GM12873 (cell line): ENCODE results near the gene PCDHA9.
"Not testable (repeated sequence)": the region's sequence is repeated elsewhere in the genome, so short reads cannot be mapped to it uniquely, and the experiment has no call there.

Source experiments
- CTCF ChIP-seq: IDR thresholded peaks from 2 replicates; pipeline ENCODE4 v1.5.1; 2012; ENCODE audit warnings: low read depth, mild to moderate bottlenecking, moderate library complexity, low read length, control low read depth; ENCODE audit not compliant: insufficient read depth; ENCODE audit errors: missing control alignments

The PCDHA9 gene

GRCh38 chr5:140848139-140849102 is at the start of gene PCDHA9:
Gene PCDHA9 (plus strand): TSS chr5:140848382. CDS start chr5:140848496, 114 bp downstream.
- not testable (repeated sequence) for TF ChIP-seq CTCF

- TF ChIP-seq CTCF, result peak; percentile 14
Measured at GRCh38 chr5:140800816-140801493, 47.2 kb upstream of the PCDHA9 start, which contains the start of gene PCDHA3. Gene PCDHA3 (plus strand): TSS chr5:140801057.

- TF ChIP-seq CTCF, result no peak
Measured at GRCh38 chr5:140801494-140801841, 46.7 kb upstream of the PCDHA9 start.

- TF ChIP-seq CTCF, result no peak
Measured at GRCh38 chr5:140802781-140803271, 45.4 kb upstream of the PCDHA9 start.

- TF ChIP-seq CTCF, result peak; percentile 57
Measured at GRCh38 chr5:140806834-140807775, 41.1 kb upstream of the PCDHA9 start, which contains the start of gene PCDHA4. Gene PCDHA4 (plus strand): TSS chr5:140807068.

- no peak for TF ChIP-seq CTCF
Measured at GRCh38 chr5:140808889-140809291, 39.3 kb upstream of the PCDHA9 start.
